Common myeloid progenitor, CD34-positive (primary cell): ENCODE measurements around the gene ZNF641. TPM values are rescaled to one million over a fixed set of nuclear protein-coding genes. Genes with fewer than 3 reads are reported as not detected.
A peak's percentile ranks its signal among the peaks of the same experiment; 100 is the strongest.

Experiments used
- CTCF ChIA-PET: fragments of 350-600 bp; sonication (Branson Sonifier 250); formaldehyde crosslinking; loops from one replicate; lab custom pipeline; 2021; ENCODE audit warnings: antibody characterized with exemption; lab: Charles Lee
- POLR2A ChIA-PET: fragments of 350-600 bp; sonication (Branson Sonifier 250); formaldehyde crosslinking; loops from one replicate; lab custom pipeline; 2021; ENCODE audit warnings: antibody characterized with exemption; lab: Charles Lee
- DNase-seq, 3 donors: peaks; one replicate each; pipeline versions ENCODE4 v3.0.0 to v3.0.0-alpha.2; 2013
- H3K27ac ChIP-seq, 2 experiments: 1 replicate in 1 of 2; 2 replicates in 1 of 2; pipeline ENCODE4 v1.7.0; 2013; ENCODE audit warnings: inconsistent platforms in 2 of 2, low read length in 2 of 2, mild to moderate bottlenecking in 2 of 2, low read depth in 1 of 2, moderate library complexity in 1 of 2; ENCODE audit not compliant: severe bottlenecking in 2 of 2, insufficient read depth in 1 of 2, poor library complexity in 1 of 2
- H3K27me3 ChIP-seq, 5 experiments: replicated peaks in 2 of 5; 1 replicate in 3 of 5; 2 replicates in 2 of 5; pipeline versions ENCODE4 v1.6.1 to v1.7.0; 2013; ENCODE audit warnings: low read length in 4 of 5, mild to moderate bottlenecking in 2 of 5, moderate library complexity in 2 of 5, inconsistent platforms in 1 of 5; ENCODE audit not compliant: insufficient read depth in 5 of 5, control insufficient read depth in 4 of 5
- H3K36me3 ChIP-seq, 4 experiments: 1 replicate in 2 of 4; 2 replicates in 2 of 4; pipeline versions ENCODE4 v1.6.1 to v1.7.0; 2013; ENCODE audit warnings: low read length in 3 of 4, control low read depth in 1 of 4, mild to moderate bottlenecking in 1 of 4; ENCODE audit not compliant: control insufficient read depth in 4 of 4, insufficient read depth in 4 of 4
- H3K4me1 ChIP-seq, 4 experiments: 1 replicate in 3 of 4; 2 replicates in 1 of 4; pipeline versions ENCODE4 v1.6.1 to v1.7.1; 2013; ENCODE audit warnings: low read length in 3 of 4, mild to moderate bottlenecking in 3 of 4, control low read depth in 1 of 4, inconsistent platforms in 1 of 4, moderate library complexity in 1 of 4; ENCODE audit not compliant: control insufficient read depth in 4 of 4, insufficient read depth in 4 of 4; ENCODE audit errors: control extremely low read depth in 1 of 4
- H3K4me3 ChIP-seq, 7 experiments: 1 replicate in 4 of 7; 2 replicates in 3 of 7; pipeline versions ENCODE4 v1.5.1 to v1.7.0; 2013; ENCODE audit warnings: mild to moderate bottlenecking in 7 of 7, low read length in 6 of 7, moderate library complexity in 6 of 7, inconsistent platforms in 2 of 7, low read depth in 2 of 7, control low read depth in 1 of 7; ENCODE audit not compliant: insufficient read depth in 4 of 7, control insufficient read depth in 1 of 7; ENCODE audit errors: extremely low read depth in 1 of 7
- H3K9me3 ChIP-seq, 5 experiments: 1 replicate in 4 of 5; 2 replicates in 1 of 5; pipeline versions ENCODE4 v1.6.1 to v1.7.1; 2013; ENCODE audit warnings: low read length in 4 of 5, mild to moderate bottlenecking in 2 of 5, inconsistent platforms in 1 of 5, low read depth in 1 of 5, moderate library complexity in 1 of 5; ENCODE audit not compliant: control insufficient read depth in 4 of 5, insufficient read depth in 2 of 5; ENCODE audit errors: control extremely low read depth in 1 of 5
- WGBS: methylation state at CpG from one replicate; pipeline ENCODE4 v1.1.5; 2013; ENCODE audit not compliant: insufficient coverage; 5-methylcytosine and 5-hydroxymethylcytosine counted together
- polyA plus RNA-seq: library from polyadenylated mRNA; unstranded; fragments of 120-200 nt; gene quantifications from one replicate; pipeline ENCODE4 v1.2.1, GENCODE V29; 2013

The ZNF641 gene
- polyA plus RNA-seq: 9.2 TPM

- POLR2A ChIA-PET: no interaction called here
- H3K36me3 ChIP-seq: peaks cover 4 to 21% (median 12%) of the 10 kb centered on the region in 4 experiments
- DNase-seq: peak; percentile 68 to 85 (median 75)
- H3K4me1 ChIP-seq: peaks cover 0 to 23% (median 15%) of the 10 kb centered on the region in 4 experiments
- peak within 1 kb of the TSS; percentile 76 to 88 (median 83) for H3K4me3 ChIP-seq
- no peaks in the 10 kb centered on the region for H3K27me3 ChIP-seq
- no peaks in the 10 kb centered on the region for H3K9me3 ChIP-seq
- CTCF ChIA-PET: no interaction called here
- peak within 1 kb of the TSS; percentile 48 to 78 for H3K27ac ChIP-seq
- WGBS: 0% methylated on average over 15 of the region's 61 CpGs
Observed at GRCh38 chr12:48350249-48351021, at the start of gene ZNF641. Gene ZNF641 (minus strand): TSS chr12:48350919. CDS start chr12:48348090, 2,829 bp downstream.

- Histone ChIP-seq H3K4me3 (no peak overlapping the region), H3K36me3 (no peaks in the 10 kb centered on the region), H3K9me3 (peaks cover 0 to 2% (median 0%) of the 10 kb centered on the region in 5 experiments), H3K27me3 (peaks cover 0 to 2% (median 2%) of the 10 kb centered on the region in 5 experiments), H3K4me1 (no peaks in the 10 kb centered on the region), H3K27ac (no peak overlapping the region)
- ChIA-PET CTCF (no interaction called here), POLR2A (no interaction called here)
- no peak for DNase-seq
- 89% methylated on average over 2 of the region's 2 CpGs for WGBS
Observed at GRCh38 chr12:48390026-48390425, 39.3 kb upstream of the ZNF641 start.

- H3K27me3 ChIP-seq: peaks cover 0 to 2% (median 0%) of the 10 kb centered on the region in 5 experiments
- H3K4me3 ChIP-seq: no peak overlapping the region
- ChIA-PET CTCF (no interaction called here), POLR2A (no interaction called here)
- no peak for DNase-seq
- no peaks in the 10 kb centered on the region for H3K4me1 ChIP-seq
- H3K27ac ChIP-seq: no peak overlapping the region
- peaks cover 0 to 2% (median 0%) of the 10 kb centered on the region in 5 experiments for H3K9me3 ChIP-seq
- no CpG with 5 or more reads among the region's 3 CpGs for WGBS
- no peaks in the 10 kb centered on the region for H3K36me3 ChIP-seq
Observed at GRCh38 chr12:48389409-48389808, 38.7 kb upstream of the ZNF641 start.

- DNase-seq: no peak
- peaks cover 0 to 2% (median 0%) of the 10 kb centered on the region in 5 experiments for H3K9me3 ChIP-seq
- no peaks in the 10 kb centered on the region for H3K4me1 ChIP-seq
- ChIA-PET CTCF (no interaction called here), POLR2A (no interaction called here)
- no peak overlapping the region for H3K4me3 ChIP-seq
- 92% methylated on average over 2 of the region's 2 CpGs for WGBS
- H3K27ac ChIP-seq: no peak overlapping the region
- H3K27me3 ChIP-seq: peaks cover 0 to 2% (median 0%) of the 10 kb centered on the region in 5 experiments
- H3K36me3 ChIP-seq: no peaks in the 10 kb centered on the region
Observed at GRCh38 chr12:48388938-48389337, 38.2 kb upstream of the ZNF641 start.

GRCh38 chr12:48388460-48388859, 37.7 kb upstream of the ZNF641 start:
- DNase-seq: no peak
- ChIA-PET POLR2A (no interaction called here), CTCF (no interaction called here)
- H3K4me1 ChIP-seq: no peaks in the 10 kb centered on the region
- H3K9me3 ChIP-seq: peaks cover 0 to 2% (median 0%) of the 10 kb centered on the region in 5 experiments
- WGBS: 80% methylated on average over 1 of the region's 1 CpG
- no peaks in the 10 kb centered on the region for H3K36me3 ChIP-seq
- no peak overlapping the region for H3K27ac ChIP-seq
- H3K27me3 ChIP-seq: peaks cover 0 to 2% (median 0%) of the 10 kb centered on the region in 5 experiments
- no peak overlapping the region for H3K4me3 ChIP-seq

- peaks cover 0 to 2% (median 0%) of the 10 kb centered on the region in 5 experiments for H3K9me3 ChIP-seq
- H3K4me3 ChIP-seq: no peak overlapping the region
- CTCF ChIA-PET: no interaction called here
- WGBS: 100% methylated on average over 1 of the region's 1 CpG
- no peaks in the 10 kb centered on the region for H3K36me3 ChIP-seq
- DNase-seq: no peak
- POLR2A ChIA-PET: no interaction called here
- no peaks in the 10 kb centered on the region for H3K4me1 ChIP-seq
- H3K27me3 ChIP-seq: no peaks in the 10 kb centered on the region
- no peak overlapping the region for H3K27ac ChIP-seq
Observed at GRCh38 chr12:48380596-48380995, 29.9 kb upstream of the ZNF641 start.

GRCh38 chr12:48379794-48380193, 29.1 kb upstream of the ZNF641 start:
- Histone ChIP-seq H3K27me3 (no peaks in the 10 kb centered on the region), H3K9me3 (no peaks in the 10 kb centered on the region), H3K27ac (no peak overlapping the region), H3K4me1 (no peaks in the 10 kb centered on the region), H3K36me3 (no peaks in the 10 kb centered on the region), H3K4me3 (no peak overlapping the region)
- WGBS: 100% methylated on average over 1 of the region's 4 CpGs
- DNase-seq: no peak
- POLR2A ChIA-PET: no interaction called here
- CTCF ChIA-PET: no interaction called here
